Mononuclear cell (primary cell): ENCODE data around the gene MEGF11. TPM values are rescaled to one million over a fixed set of nuclear protein-coding genes. Genes with fewer than 3 reads are reported as not detected.

Experiments
- H3K27me3 ChIP-seq: 2 replicates; pipeline ENCODE4 v1.6.0; 2011; ENCODE audit warnings: low read length, control low read depth; ENCODE audit not compliant: insufficient read depth
- H3K4me1 ChIP-seq: 2 replicates; pipeline ENCODE4 v1.5.1; 2011; ENCODE audit warnings: mild to moderate bottlenecking, low read length, control low read depth; ENCODE audit not compliant: insufficient read depth
- H3K4me3 ChIP-seq: 2 replicates; pipeline ENCODE4 v1.5.1; 2011; ENCODE audit warnings: mild to moderate bottlenecking, low read length, moderate library complexity
- H3K9me3 ChIP-seq: 2 replicates; pipeline ENCODE4 v1.5.1; 2011; ENCODE audit warnings: low read depth, mild to moderate bottlenecking, control low read depth, low read length
- total RNA-seq: library from RNA; depleted of rRNA; stranded (reverse); fragments of >200 nt; gene quantifications from one replicate; pipeline ENCODE4 v1.2.3, GENCODE V29; 2012

MEGF11 gene
- total RNA-seq, 1 donor: not detected

DNA sequence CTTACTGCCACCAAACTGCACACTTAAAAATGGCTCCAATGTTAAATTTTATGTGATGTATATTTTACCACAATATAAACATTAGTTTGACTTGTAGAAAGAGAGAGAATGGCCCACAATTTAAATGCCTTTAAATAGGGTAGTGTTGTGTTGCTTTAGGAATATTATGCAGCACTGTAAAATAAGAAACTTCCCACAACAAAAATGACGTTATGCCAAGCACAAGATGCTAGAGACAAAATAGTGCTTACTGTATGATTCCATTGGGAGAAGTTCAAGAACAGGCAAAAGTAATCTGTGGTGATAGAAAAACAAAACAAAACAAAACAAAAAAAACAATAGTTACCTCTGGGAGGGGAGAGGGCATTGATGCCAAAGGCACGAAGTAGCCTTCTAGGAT is 91.3 kb downstream of the MEGF11 start:
- no peaks in the 10 kb centered on the region for H3K9me3 ChIP-seq
- H3K4me1 ChIP-seq: no peaks in the 10 kb centered on the region
- no peaks in the 10 kb centered on the region for H3K27me3 ChIP-seq
- H3K4me3 ChIP-seq: no peak overlapping the region

DNA sequence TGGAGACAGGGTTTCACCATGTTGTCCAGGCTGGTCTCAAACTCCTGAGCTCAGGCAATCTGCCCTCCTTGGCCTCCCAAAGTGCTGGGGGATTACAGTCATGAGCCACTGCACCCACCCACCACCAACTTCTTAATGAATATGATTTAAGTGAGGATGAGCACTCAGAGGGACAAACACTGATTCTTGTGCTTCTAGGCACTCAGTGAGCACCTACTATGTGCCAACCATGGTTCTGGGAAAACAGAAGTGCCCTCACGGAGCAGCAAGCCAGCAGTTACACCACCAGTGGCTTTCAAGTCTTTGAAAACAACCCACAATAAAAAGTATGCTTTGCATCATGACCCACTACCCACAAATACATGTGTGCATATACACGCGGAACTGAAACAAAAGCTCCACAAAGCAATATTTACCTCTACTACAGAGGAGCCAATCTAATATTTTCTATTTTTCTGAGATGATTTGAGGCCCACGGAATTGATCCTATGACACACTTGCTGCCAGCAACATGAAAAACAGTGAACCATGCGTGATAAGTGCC is 91.9 kb downstream of the MEGF11 start:
- Histone ChIP-seq H3K4me1 (no peaks in the 10 kb centered on the region), H3K27me3 (no peaks in the 10 kb centered on the region), H3K4me3 (no peak overlapping the region), H3K9me3 (no peaks in the 10 kb centered on the region)

DNA sequence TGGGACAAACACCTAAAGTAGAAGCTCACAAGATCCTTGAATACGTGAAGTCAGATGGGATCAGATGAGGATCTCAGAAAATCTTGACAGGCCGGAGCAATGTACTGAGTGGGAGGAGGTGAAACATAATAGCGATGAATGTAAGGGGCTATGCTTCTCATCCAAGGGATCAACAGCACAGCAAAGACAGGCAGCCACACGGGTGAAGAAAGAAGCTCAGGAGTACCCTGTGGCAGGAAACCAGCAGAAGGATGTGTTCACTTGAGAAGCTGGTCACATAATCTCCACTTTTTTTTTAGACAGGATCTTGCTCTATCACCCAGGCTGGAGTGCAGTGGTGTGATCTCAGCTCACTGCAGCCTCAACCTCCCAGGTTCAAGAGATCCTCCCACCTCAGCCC is 92.4 kb downstream of the MEGF11 start:
- H3K4me1 ChIP-seq: no peaks in the 10 kb centered on the region
- H3K4me3 ChIP-seq: no peak overlapping the region
- H3K9me3 ChIP-seq: no peaks in the 10 kb centered on the region
- H3K27me3 ChIP-seq: no peaks in the 10 kb centered on the region

DNA sequence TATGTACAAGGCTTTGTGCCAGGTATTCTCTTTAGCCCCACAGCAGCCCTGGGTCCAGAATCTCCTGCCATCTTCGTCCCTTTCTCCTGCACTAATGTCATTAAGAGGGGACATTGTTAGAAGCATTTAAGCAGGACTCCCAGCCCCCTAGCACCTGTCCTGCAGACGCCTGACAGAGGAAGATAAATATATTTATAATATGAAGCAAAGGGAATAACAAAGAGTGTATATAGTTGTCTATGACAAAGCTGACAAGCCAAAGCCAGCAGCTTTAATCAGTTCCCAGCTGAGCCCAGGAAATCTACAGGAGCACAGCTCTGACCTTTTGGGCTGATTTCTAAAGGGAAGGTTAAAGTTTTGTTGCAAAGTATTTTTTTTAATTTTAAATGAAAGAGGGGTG is 96.0 kb downstream of the MEGF11 start:
- Histone ChIP-seq H3K4me1 (no peaks in the 10 kb centered on the region), H3K27me3 (no peaks in the 10 kb centered on the region), H3K9me3 (no peaks in the 10 kb centered on the region), H3K4me3 (no peak overlapping the region)

DNA sequence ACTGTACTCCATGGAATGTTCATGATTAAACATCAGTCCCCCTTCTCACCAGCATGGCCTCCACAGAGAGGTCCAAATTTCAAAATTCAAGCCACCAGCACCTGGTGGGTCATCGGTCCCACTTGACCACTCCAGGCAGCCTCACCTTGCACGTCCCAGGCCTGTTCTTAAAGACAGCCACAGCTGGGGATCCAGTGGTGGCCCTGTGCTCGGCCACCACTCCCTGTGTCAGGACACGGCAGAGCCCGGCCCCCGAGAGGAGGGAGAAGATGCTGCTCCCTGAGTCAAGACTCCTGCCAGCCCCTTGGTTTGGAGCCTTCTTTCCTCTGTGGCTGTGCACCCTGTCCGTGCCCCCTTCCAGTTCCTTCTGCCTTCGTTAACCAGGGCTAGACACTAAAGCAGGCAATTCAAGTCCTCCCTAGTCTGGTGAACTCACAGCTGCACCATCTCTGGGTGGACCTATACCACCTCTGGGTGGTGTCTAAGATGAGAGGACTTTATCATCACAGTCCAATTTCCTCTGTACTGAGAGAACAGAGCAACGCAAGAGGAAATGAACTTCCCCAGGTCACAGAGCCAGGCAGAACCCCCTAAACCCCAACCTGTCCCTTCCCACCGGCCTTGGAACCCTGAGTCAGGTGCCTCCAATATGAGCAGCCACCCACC is 97.1 kb downstream of the MEGF11 start:
- Histone ChIP-seq H3K4me1 (no peaks in the 10 kb centered on the region), H3K4me3 (no peak overlapping the region), H3K9me3 (no peaks in the 10 kb centered on the region), H3K27me3 (no peaks in the 10 kb centered on the region)

- H3K9me3 ChIP-seq: no peaks in the 10 kb centered on the region
- H3K4me1 ChIP-seq: no peaks in the 10 kb centered on the region
- H3K4me3 ChIP-seq: no peak overlapping the region
- no peaks in the 10 kb centered on the region for H3K27me3 ChIP-seq
Observed at GRCh38 chr15:66155065-66155464, 98.5 kb downstream of the MEGF11 start.

DNA sequence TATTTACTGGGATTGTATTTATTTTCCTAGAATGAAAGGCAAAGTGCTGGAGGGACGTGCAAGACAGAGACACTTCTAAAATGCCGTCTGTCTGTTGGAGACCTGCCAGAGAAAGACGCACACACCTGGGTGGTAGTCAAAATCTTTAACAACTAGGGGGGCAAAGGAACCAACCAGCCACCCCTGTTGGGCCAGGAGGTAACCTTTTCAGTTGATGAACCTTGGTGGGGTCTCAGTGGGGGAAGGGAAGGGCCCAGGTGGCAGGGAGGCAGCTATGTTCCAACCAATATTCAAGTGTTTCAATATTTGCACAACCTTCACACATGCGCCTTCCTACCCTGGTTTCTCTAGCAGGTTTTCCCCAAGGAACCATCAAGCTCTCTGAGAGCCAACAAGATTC is 99.0 kb downstream of the MEGF11 start:
- Histone ChIP-seq H3K27me3 (no peaks in the 10 kb centered on the region), H3K9me3 (no peaks in the 10 kb centered on the region), H3K4me3 (no peak overlapping the region), H3K4me1 (no peaks in the 10 kb centered on the region)

DNA sequence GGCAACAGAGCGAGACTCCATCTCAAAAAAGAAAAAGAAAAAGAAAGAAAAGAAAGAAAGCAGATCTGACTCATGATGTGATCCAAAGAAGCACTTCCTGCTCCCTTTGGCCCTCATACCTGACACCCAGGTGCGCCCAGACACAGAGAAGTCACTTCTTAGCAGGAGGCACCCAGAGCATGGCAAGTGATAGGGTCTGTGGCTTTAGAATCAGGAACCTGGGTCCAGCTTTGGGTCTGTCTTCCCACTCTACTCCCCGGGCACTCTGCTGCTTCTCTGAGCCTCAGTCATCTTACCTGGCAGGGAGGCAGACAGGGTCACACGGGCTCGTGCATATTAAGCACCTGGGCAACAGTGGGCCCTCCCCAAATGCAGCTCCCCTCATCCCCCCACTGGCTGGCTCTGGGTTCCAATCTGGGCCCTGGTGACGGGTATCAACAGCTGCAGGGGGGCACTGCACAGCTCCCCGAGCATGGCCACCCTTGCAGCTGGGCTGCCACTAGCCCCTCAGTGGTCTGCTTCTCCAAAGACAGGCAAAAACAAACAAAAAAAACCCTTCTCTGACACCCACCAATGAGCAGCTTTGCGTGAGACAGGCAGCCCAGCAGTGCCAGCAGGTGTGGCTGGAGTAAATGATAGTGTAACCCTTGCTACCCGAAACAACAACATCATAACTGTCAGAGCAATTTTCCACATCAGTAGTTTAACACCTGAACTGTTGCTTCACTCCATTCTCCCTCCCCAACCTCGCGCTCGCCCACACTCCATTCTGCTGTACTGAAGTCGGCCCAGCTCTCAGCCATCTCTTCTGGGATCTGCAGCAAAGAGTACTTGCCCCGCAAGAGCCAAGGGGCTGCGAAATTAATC is 99.8 kb downstream of the MEGF11 start:
- no peak overlapping the region for H3K4me3 ChIP-seq
- no peaks in the 10 kb centered on the region for H3K4me1 ChIP-seq
- H3K9me3 ChIP-seq: no peaks in the 10 kb centered on the region
- H3K27me3 ChIP-seq: no peaks in the 10 kb centered on the region

DNA sequence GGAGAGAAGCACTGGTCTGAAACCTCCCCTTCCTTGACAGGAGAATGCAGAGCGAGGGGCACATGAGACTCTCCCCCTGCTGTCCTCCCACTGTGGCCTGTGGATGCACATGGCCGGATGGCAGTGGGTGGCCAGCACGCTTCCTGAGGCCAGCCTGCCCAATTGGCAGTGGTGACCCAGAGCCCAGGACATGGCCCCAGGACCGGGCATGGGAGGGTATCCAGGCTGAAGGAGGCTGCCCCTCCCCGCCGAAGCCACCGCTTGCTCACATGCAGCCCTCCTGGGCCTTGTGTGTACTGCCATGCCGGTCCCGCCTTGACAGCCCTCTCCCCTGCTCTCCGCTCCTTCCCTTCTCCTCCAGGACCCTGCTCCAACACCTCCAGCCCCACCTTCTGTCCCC is 100.9 kb downstream of the MEGF11 start:
- no peaks in the 10 kb centered on the region for H3K9me3 ChIP-seq
- no peaks in the 10 kb centered on the region for H3K27me3 ChIP-seq
- no peaks in the 10 kb centered on the region for H3K4me1 ChIP-seq
- H3K4me3 ChIP-seq: no peak overlapping the region

- no peaks in the 10 kb centered on the region for H3K27me3 ChIP-seq
Observed at GRCh38 chr15:66151809-66152208, 101.7 kb downstream of the MEGF11 start.

DNA sequence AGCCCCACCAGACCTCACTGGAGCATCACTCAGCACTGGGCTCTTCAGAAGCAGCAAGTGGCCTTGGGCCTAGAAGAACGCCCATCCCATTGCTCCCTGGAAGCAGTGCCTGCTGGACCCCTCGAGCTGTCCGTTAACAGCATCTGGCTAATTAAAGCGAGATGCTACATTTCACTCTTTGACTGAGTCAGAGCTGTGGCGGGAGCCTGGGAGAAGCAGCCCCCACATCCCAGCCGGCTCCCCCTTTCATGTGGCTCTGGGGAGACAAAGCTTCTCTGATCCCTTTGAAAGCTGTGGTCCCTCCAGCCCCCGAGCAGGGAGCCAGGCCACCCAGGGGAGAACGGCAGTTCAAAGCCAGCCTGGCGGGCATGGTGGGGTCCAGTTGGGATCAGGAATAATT is 103.7 kb downstream of the MEGF11 start:
- no peaks in the 10 kb centered on the region for H3K4me1 ChIP-seq
- H3K9me3 ChIP-seq: no peaks in the 10 kb centered on the region
- H3K27me3 ChIP-seq: no peaks in the 10 kb centered on the region
- H3K4me3 ChIP-seq: no peak overlapping the region

More at GRCh38 chr15:66151809-66152208, 101.7 kb downstream of the MEGF11 start:
- Histone ChIP-seq H3K4me1 (no peaks in the 10 kb centered on the region), H3K9me3 (no peaks in the 10 kb centered on the region), H3K4me3 (no peak overlapping the region)

- H3K4me3 ChIP-seq: no peak overlapping the region
- no peaks in the 10 kb centered on the region for H3K27me3 ChIP-seq
- H3K4me1 ChIP-seq: no peaks in the 10 kb centered on the region
- H3K9me3 ChIP-seq: no peaks in the 10 kb centered on the region
Observed at GRCh38 chr15:66148187-66148586, 105.4 kb downstream of the MEGF11 start.

DNA sequence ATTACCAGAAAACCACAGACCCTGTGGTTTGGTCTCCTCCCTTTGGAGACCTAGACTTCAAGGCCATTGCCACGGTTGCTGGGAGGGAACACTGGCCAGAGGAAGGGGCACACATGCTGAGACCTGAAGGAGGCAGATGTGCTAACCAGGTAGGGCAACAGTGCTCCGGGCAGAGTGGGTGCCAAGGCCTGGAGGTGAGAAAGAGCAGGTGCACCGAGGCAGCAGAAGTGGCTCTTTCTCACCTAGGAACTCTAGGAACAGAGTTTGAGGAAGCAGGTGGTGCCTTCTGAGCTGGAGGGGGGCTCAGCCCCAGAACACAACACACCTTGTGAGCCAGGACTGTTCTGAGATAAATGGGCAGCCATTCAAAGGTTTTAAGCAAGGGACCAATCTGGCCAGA is 106.1 kb downstream of the MEGF11 start:
- no peaks in the 10 kb centered on the region for H3K4me1 ChIP-seq

DNA sequence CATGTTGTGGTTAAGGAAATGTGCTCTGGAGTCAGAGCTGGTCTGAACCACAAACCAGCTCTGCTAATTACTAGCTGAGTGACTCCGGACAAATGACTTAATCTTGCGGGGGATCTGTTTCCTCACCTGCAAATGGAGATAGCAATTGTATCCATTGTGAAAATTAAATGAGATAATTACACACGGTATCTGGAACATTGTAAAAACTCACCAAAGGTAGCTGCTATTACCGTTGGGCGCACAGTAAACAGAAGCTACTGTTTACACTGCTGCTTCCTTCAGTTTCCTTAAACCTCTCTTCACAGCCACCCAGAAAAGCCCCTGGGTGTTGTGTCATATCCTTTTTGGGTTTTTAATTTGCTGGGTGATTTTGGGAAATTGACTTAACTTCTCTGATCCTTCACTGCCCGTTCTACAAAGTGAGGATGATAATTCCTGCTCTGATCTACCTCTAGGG is 107.8 kb downstream of the MEGF11 start:
- no peak overlapping the region for H3K4me3 ChIP-seq
- H3K27me3 ChIP-seq: no peaks in the 10 kb centered on the region
- no peaks in the 10 kb centered on the region for H3K4me1 ChIP-seq
- no peaks in the 10 kb centered on the region for H3K9me3 ChIP-seq

More for the DNA sequence above, 106.1 kb downstream of the MEGF11 start:
- H3K9me3 ChIP-seq: no peaks in the 10 kb centered on the region
- H3K27me3 ChIP-seq: no peaks in the 10 kb centered on the region
- no peak overlapping the region for H3K4me3 ChIP-seq

DNA sequence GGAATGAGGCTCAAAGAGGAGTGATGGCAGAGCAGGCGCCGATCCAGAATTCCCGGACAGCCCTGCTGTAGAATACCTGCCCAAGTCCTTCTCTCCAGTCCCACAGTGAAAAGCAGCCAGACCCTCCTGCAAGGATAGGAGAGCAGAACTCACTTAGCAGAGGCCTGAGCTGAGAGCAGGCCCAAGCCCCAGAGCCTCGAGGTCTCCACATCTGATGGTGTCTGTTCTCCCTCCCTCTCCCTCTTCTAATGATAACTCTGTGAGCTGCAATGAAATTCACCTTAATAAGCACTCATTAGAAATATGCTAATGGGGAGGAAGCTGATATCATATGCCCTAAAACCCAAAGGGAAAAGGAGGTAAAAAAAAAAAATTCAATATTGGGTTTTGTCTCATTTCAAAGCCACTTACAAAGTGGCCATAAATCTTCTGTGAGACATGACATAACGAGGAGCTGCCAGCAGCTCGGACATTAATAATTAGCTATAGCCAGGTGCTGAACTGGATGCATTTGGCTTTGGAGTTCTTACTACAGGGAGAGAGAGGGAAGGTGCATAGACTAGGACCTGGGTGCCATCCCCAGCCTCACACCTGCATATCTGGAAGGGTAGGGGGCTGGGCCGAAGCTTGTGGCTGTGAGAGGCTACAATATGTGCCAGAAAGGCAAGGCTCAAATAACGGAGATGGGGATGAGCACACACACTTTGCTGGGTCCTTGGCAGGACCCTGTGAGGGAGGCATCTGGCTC is 108.4 kb downstream of the MEGF11 start:
- no peaks in the 10 kb centered on the region for H3K9me3 ChIP-seq
- no peak overlapping the region for H3K4me3 ChIP-seq
- H3K4me1 ChIP-seq: no peaks in the 10 kb centered on the region
- no peaks in the 10 kb centered on the region for H3K27me3 ChIP-seq
